ENCODE data around the gene SOSTDC1.
"Not testable (repeated sequence)": the region's sequence is repeated elsewhere in the genome, so short reads cannot be mapped to it uniquely, and the experiment has no call there.

Gene SOSTDC1, protein sequence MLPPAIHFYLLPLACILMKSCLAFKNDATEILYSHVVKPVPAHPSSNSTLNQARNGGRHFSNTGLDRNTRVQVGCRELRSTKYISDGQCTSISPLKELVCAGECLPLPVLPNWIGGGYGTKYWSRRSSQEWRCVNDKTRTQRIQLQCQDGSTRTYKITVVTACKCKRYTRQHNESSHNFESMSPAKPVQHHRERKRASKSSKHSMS

GRCh38 chr7:16465469-16466361 lies at the start of gene SOSTDC1:
Gene SOSTDC1, minus strand, starts transcription at chr7:16465738. Its CDS starts 70 bp downstream, at chr7:16465668.
- DNase-seq = no peak

GRCh38 chr7:16514729-16515128 lies 49.2 kb upstream of the SOSTDC1 start:
- DNase-seq = no peak

GRCh38 chr7:16514271-16514670 lies 48.7 kb upstream of the SOSTDC1 start:
- DNase-seq = no peak

DNA sequence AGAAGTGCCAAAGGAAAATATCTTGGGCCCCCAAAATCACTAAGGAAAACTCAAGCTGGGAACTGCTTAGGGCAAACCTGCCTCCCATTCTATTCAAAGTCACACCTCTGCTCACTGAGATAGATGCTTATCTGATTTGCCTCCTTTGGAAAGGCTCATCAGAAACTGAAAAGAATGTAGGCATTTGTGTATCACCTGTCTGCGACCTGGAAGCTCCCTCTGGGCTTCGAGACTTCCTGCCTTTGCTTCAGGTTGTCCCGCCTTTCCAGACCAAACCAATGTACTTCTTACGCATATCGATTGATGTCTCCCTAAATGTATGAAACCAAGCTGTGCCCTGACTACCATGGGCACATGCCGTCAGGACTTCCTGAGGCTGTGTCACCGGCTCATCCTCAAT lies 46.6 kb upstream of the SOSTDC1 start:
- DNase-seq = no peak

DNA sequence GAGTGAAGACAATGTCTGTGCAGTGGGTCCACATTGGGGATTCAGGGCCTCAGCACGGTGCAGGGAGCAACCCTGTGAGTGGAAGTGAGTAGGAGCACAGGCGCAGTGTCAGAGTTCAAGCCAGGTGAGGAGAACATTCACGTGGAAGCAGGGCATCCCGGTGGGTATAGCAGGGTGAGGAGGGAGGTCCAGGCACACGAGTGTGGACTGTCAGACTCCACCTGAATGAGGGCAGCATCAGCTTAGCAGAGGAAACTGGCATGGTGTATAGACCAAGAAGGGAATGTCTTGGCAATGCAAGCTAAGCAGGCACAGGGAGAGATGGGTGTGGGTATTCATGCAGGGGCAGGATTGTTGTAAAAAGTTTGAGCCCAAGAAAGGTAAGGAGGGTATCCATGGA lies 45.8 kb upstream of the SOSTDC1 start:
- no peak for DNase-seq

- DNase-seq = no peak
These were observed 44.3 kb upstream of the SOSTDC1 start for GRCh38 chr7:16509829-16510228.

GRCh38 chr7:16506422-16506821 lies 40.9 kb upstream of the SOSTDC1 start:
- DNase-seq = not testable (repeated sequence)

- DNase-seq = no peak
These were observed 38.5 kb upstream of the SOSTDC1 start for GRCh38 chr7:16504019-16504418.

- DNase-seq = no peak
These were observed 36.8 kb upstream of the SOSTDC1 start for GRCh38 chr7:16502303-16502702.

DNA sequence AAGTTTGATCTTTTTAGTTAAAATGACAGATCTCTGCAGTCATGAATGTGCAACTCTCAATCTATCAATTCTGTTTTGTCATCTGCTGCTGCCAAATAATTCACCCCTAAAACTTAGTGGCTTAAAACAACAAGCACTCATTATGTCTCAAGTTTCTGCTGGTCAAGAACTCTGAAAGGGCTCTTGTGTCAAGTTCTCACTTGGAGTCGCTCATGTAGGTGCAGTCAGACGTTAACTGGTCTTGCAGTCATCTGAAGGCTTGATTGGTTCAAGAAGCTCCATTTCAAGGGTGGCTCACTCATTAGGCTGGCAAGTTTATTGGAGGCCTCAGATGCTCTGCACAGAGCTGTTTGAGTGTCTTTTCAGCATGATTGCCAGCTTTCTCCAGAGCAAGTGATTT lies 32.6 kb upstream of the SOSTDC1 start:
- DNase-seq = no peak

DNA sequence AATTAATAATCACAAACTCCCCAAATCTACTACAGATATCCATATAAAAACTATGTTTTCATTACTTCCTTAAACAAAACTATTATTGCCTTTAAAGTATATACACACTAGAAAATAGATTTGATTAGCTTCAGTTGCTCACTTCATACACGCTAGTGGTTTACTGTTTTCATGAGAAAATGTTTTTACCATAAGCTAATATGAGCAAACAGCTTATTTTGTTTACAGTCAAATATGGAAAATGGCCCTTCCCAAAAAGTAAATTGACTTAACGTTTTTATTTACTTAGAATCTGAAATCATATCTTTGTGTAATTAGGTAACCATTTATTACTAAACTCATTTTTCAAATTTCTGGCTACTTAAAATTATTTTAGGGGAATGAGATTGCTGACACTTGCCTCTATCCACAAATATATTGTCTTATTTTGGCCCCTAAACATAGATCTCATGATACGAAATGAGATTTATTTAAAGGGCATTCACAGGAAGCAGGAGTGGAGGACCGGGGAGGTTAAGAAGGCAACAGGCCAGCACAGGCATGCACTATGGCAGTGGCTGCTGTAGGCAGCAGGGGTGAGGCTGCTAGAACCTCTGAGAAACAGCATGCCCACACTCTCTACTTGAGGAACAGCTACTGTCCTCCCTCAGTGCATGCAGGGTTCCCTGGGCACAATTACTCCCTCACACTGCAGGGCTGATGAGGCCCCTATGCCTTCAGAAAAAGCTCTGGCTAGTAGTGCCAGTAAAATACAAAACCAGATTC lies 29.6 kb upstream of the SOSTDC1 start:
- no peak for DNase-seq

DNA sequence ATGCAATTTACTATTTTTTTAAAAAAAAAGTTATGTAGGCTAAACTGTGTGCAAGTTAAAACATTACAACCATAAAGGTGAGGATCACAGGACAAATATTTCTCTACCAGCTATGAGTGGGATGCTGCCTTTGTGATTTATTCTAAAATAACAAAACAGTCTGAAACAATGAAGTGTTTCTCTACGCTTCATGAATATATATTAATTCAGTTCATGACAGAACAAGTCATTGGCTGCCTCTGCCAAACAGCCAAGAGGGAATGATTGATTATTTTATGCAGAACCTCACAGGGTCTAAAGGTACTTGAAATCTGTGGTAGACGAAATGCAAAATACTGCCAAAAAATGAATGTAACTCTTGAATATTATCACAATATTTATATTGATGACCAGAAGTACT lies 29.0 kb upstream of the SOSTDC1 start:
- no peak for DNase-seq

- no peak for DNase-seq
These were observed 27.7 kb upstream of the SOSTDC1 start for GRCh38 chr7:16493266-16493665.

DNA sequence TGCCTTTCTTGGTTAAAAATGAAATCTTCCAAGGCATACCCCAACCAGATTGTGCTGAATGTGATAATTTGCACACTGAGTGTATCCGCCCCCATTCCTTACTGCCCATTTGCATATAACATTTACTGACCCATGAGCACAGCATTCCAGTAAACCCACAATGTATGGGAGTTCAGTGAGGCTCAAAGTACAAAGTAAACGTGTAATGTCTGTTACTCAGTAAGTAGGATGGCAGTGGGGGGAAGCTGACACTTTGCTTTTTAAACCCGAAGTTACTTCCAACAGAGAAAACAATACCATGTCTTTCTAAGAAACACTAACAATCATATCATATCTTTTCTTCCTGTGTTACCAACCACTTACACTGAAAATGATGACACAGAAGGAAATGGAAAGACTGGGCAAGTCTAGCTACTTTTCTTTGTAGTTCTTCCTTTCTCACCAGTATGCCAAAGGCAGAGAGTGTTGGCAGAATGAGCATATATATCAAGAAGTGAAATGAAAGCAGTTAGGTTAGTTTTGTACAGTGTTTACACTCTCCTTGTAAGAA lies 27.1 kb upstream of the SOSTDC1 start:
- DNase-seq = no peak

- DNase-seq = no peak
These were observed 25.6 kb upstream of the SOSTDC1 start for GRCh38 chr7:16491148-16491547.

DNA sequence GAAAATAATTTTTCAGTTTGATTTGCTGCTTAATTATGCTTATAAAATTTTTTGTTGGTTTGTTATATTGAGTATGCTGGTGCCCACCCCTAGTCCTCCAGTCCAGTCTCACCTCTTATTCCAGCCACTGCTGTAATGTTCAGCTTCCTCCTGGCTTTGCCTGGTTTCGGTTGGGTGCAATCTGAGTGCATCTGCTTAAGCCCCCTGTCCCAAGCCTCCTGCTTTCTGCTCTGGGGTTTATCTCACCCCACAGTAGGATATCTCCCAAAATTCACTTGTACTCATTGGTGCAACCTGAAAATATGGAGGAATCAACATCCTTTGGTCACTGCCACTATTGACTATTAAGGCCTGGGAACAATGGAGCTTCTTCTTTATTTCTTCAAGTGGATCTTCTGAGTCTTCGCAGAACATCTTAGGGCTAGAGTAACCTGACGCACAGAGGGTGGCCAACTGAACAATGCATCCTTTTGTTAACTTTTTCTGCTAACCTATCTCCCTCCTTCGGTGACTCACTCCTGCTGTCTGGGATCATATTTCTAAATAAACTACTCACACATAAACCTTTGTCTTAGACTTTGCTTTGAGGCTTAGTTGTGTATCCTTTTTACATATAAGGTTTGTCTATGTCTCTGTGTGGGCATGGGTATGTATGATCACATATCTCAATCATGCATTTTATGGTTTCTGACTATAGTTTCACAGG lies 19.1 kb upstream of the SOSTDC1 start:
- DNase-seq = no peak

DNA sequence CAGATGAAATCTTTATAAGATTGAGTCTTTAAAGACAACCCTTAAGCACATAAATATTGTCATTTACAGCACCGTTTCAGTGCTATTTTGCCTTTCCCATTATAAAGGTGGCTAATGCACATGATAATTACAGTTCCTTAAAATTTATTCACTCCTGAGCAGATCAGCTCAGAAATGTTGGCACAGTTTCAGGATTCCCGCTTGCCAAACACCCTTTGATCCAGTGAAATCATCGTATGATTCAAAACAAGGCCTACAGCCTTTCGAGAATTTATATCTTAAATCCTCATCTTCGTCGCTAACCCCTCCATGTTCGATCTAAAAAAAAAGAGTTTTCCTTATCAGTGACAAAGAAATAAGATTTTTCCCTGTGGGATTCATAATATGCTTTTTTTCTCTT lies 14.1 kb upstream of the SOSTDC1 start:
- DNase-seq = no peak

DNA sequence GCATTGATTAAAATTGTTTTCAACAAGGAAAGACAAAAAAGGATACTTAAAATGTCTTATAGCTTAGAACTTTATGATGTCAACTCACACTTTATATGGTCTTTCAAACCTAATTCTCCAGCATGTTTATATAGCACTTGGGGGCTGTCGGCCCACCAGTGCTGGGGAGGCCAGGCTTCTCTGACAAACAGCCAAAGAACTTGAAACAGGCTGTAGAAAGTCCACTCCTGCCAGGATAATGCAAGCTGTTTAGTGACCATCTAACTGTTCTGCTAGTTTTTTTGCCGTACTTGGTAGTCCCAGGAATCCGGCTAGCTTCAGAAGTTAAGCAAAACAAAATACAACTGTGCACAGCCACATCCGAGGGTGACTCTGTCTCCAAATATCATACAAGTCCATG lies 13.6 kb upstream of the SOSTDC1 start:
- DNase-seq = no peak

GRCh38 chr7:16471933-16472332 lies 6.4 kb upstream of the SOSTDC1 start:
- DNase-seq = no peak

GRCh38 chr7:16463949-16464715 lies 1.4 kb downstream of the SOSTDC1 start:
- no peak for DNase-seq

GRCh38 chr7:16463520-16463919 lies 2.0 kb downstream of the SOSTDC1 start:
- DNase-seq = no peak

DNA sequence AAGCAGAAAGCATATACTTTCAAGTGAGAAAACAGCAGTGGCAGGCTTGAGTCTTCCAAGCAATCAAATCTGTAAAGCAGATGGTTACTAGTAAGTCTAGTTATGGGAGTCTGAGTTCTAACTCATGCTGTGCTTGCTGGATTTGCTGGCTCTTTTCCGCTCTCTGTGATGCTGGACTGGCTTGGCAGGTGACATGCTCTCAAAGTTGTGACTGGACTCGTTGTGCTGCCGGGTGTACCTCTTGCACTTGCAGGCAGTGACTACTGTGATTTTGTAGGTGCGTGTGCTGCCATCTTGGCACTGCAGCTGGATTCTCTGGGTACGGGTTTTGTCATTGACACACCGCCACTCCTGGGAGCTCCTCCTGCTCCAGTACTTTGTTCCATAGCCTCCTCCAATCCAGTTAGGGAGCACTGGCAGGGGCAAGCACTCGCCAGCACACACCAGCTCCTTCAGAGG lies 3.1 kb downstream of the SOSTDC1 start:
- DNase-seq = no peak

Data from NCI-H1930 (cell line).